Mesendoderm (in vitro differentiated cells): ENCODE data around the gene FAM83F.

Source experiments
- DNase-seq: peaks from one replicate; pipeline ENCODE4 v3.0.0; 2013
- H2AK5ac ChIP-seq: 2 replicates; pipeline ENCODE4 v1.6.1; 2013; ENCODE audit warnings: low read length, inconsistent platforms
- H2BK120ac ChIP-seq: 2 replicates; pipeline ENCODE4 v1.6.1; 2013; ENCODE audit warnings: low read depth, mild to moderate bottlenecking, low read length, moderate library complexity, mixed read lengths
- H2BK15ac ChIP-seq: replicated peaks from 2 replicates; pipeline ENCODE4 v1.6.1; 2013; ENCODE audit warnings: low read depth, mild to moderate bottlenecking, moderate library complexity
- H2BK5ac ChIP-seq: 2 replicates; pipeline ENCODE4 v1.6.1; 2013; ENCODE audit warnings: low read length, inconsistent platforms
- H3K18ac ChIP-seq: 2 replicates; pipeline ENCODE4 v1.6.1; 2013; ENCODE audit warnings: mild to moderate bottlenecking, low read length, mixed read lengths
- H3K23ac ChIP-seq: one replicate; pipeline ENCODE4 v1.6.1; 2013; ENCODE audit warnings: low read length
- H3K27ac ChIP-seq: 2 replicates; pipeline ENCODE4 v1.5.1; 2013; ENCODE audit warnings: low read depth, mild to moderate bottlenecking, inconsistent platforms, low read length, moderate library complexity
- H3K27me3 ChIP-seq: 2 replicates; pipeline ENCODE4 v1.6.1; 2013; ENCODE audit warnings: low read length, control low read depth, mild to moderate bottlenecking, inconsistent platforms; ENCODE audit not compliant: insufficient read depth, poor library complexity
- H3K36me3 ChIP-seq: 2 replicates; pipeline ENCODE4 v1.6.1; 2013; ENCODE audit warnings: low read length, inconsistent platforms; ENCODE audit not compliant: control insufficient read depth, insufficient read depth
- H3K4ac ChIP-seq: one replicate; pipeline ENCODE4 v1.6.1; 2013; ENCODE audit warnings: low read depth, mild to moderate bottlenecking, low read length, moderate library complexity
- H3K4me1 ChIP-seq: 2 replicates; pipeline ENCODE4 v1.6.1; 2013; ENCODE audit warnings: low read depth, low read length, inconsistent platforms; ENCODE audit not compliant: control insufficient read depth
- H3K4me2 ChIP-seq: 2 replicates; pipeline ENCODE4 v1.6.1; 2013; ENCODE audit warnings: low read length
- H3K4me3 ChIP-seq: 2 replicates; pipeline ENCODE4 v1.5.1; 2013; ENCODE audit warnings: mild to moderate bottlenecking, low read length
- H3K56ac ChIP-seq: one replicate; pipeline ENCODE4 v1.6.1; 2013; ENCODE audit warnings: low read length
- H3K79me1 ChIP-seq: 2 replicates; pipeline ENCODE4 v1.6.1; 2013; ENCODE audit warnings: low read length, inconsistent platforms
- H3K79me2 ChIP-seq: 2 replicates; pipeline ENCODE4 v1.6.1; 2013; ENCODE audit warnings: mild to moderate bottlenecking, low read length; ENCODE audit not compliant: control insufficient read depth, insufficient read depth
- H3K9ac ChIP-seq: 2 replicates; pipeline ENCODE4 v1.6.1; 2013; ENCODE audit warnings: low read length, inconsistent platforms
- H4K5ac ChIP-seq: one replicate; pipeline ENCODE4 v1.6.1; 2013; ENCODE audit warnings: low read length
- H4K8ac ChIP-seq: one replicate; pipeline ENCODE4 v1.6.1; 2013; ENCODE audit warnings: low read depth, mild to moderate bottlenecking, control low read depth, low read length, moderate library complexity
- WGBS: extraction: QIAGEN DNeasy Blood & Tissue Kit; methylation state at CpG from one replicate; pipeline ENCODE4 v1.1.7; 2013; ENCODE audit warnings: low lambda C conversion rate, missing lambda C conversion rate; ENCODE audit not compliant: insufficient coverage; ENCODE audit errors: extremely low coverage; 5-methylcytosine and 5-hydroxymethylcytosine counted together

Gene FAM83F

DNA sequence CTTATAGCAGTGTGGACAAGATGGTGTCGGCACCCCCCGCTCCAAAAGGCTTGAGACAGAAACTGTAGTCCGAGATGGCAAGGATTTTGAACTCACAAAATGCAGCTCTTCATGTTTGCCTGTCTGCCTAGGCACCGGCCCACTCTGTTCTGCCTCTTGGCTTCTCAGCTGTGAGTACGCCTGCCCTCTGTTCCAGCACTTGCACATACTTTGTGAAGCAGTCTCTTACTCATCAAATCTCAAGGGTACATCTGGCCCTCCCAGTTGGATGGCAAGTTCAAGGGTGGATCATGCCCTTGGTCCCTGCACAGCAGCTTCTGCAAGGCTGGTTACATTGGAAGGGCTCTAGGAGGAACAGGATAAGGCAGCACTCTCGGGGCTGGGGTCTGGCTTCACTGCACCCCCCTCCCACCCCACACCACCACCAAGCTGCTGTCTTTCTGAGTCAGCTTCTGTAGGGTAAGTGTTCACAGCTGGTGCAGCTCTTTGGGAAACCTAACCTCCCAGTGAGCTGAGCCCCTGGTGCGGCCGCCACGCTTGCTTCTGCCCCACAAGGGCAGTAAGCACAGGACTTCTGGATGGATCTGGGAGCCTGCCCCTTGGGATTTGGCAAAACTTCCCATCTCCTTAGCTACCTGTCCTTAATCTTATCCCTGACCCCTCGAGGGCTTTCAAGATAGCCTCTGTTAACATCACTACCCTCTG lies 37.2 kb downstream of the FAM83F start:
- Histone ChIP-seq H4K8ac (no peak overlapping the region), H2BK5ac (no peak overlapping the region), H3K27me3 (no peaks in the 10 kb centered on the region), H3K4me2 (no peak overlapping the region), H2AK5ac (no peak overlapping the region), H3K79me2 (no peaks in the 10 kb centered on the region), H3K18ac (no peak overlapping the region), H3K56ac (no peak overlapping the region), H3K23ac (no peak overlapping the region), H3K4me1 (peaks cover 2% of the 10 kb centered on the region), H4K5ac (no peak overlapping the region), H3K27ac (no peak overlapping the region), H3K9ac (no peak overlapping the region), H3K79me1 (no peaks in the 10 kb centered on the region), H3K36me3 (no peaks in the 10 kb centered on the region), H2BK15ac (no peak overlapping the region), H3K4ac (no peak overlapping the region), H2BK120ac (no peak overlapping the region), H3K4me3 (no peak overlapping the region)
- DNase-seq, result no peak
- no CpG with 5 or more reads among the region's 10 CpGs for WGBS

DNA sequence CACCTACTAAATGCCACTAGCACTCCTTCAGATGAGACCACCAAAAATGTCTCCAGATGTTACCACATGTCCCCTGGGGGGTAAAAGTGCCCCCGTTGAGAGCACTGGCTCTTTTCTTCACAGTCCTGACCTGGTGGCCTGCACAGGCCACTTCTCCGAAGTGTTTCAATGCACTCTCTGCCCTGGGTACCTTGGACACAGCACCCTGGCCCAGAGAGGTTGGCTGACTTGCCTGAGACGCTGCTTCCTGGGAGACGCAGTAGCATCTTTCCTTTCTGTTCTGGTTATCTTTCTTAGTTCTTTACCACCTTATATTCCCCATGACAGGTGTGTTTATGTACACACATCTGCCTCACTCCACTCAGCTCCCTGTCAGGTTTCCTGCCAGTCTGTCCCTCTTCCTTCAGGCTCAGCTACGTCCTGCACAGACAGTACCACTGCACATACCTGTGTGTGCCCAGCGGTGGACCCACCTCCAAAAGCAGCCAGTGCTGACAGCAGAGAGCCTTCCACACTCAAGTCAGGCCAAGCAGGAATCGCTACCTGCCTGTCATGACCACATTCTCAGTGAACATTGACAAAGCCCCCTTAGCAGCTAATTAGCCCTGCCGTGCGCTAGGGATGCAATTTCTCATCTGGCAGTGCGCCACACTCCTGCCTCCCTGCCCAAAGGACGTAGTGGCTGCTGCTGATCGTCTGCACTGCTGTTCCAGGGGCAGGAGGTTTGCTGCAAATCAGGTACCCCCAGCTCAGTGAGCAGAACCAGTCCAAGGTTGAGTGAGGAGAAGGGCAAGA lies 39.0 kb downstream of the FAM83F start:
- no peak for DNase-seq
- Histone ChIP-seq H4K8ac (no peak overlapping the region), H3K4me3 (no peak overlapping the region), H3K79me2 (no peaks in the 10 kb centered on the region), H3K36me3 (no peaks in the 10 kb centered on the region), H3K23ac (no peak overlapping the region), H3K79me1 (no peaks in the 10 kb centered on the region), H3K56ac (no peak overlapping the region), H4K5ac (no peak overlapping the region), H3K4me1 (peaks cover 2% of the 10 kb centered on the region), H3K27ac (no peak overlapping the region), H2BK5ac (no peak overlapping the region), H3K4ac (no peak overlapping the region), H2AK5ac (no peak overlapping the region), H2BK120ac (no peak overlapping the region), H3K18ac (no peak overlapping the region), H3K9ac (no peak overlapping the region), H2BK15ac (no peak overlapping the region), H3K27me3 (no peaks in the 10 kb centered on the region), H3K4me2 (no peak overlapping the region)
- WGBS, result no CpG with 5 or more reads among the region's 12 CpGs

DNA sequence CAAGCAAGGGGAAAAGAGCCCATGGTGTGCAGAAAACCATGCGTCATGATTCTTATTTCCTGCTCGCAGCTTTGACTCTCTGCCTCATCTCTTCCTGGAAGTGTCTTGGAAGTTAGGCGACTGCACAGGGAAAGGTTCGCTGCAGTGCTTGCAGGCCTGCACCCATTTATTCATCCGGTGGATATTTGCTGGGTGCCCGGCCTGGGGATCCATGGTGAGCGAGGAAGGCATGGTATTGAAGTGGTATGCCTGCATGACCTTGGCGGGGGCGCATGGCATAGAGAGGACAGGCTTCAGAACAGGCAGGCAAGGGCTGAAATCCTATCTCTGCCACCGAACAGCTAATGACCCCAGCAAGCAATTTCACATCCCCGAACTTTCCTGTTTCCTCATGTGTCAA lies 40.6 kb downstream of the FAM83F start:
- no peak overlapping the region for H2BK15ac ChIP-seq
- DNase-seq, result no peak
- H2AK5ac ChIP-seq, result no peak overlapping the region
- no peak overlapping the region for H3K4ac ChIP-seq
- no peak overlapping the region for H3K18ac ChIP-seq
- H4K8ac ChIP-seq, result no peak overlapping the region
- no peaks in the 10 kb centered on the region for H3K27me3 ChIP-seq
- no peak overlapping the region for H3K4me2 ChIP-seq
- no peak overlapping the region for H3K23ac ChIP-seq
- no peaks in the 10 kb centered on the region for H3K79me1 ChIP-seq
- no peak overlapping the region for H2BK120ac ChIP-seq
- H3K79me2 ChIP-seq, result no peaks in the 10 kb centered on the region
- H3K4me1 ChIP-seq, result peaks cover 2% of the 10 kb centered on the region
- H3K36me3 ChIP-seq, result no peaks in the 10 kb centered on the region
- no peak overlapping the region for H3K27ac ChIP-seq
- no peak overlapping the region for H3K4me3 ChIP-seq
- no peak overlapping the region for H4K5ac ChIP-seq
- WGBS, result no CpG with 5 or more reads among the region's 11 CpGs
- no peak overlapping the region for H2BK5ac ChIP-seq
- H3K9ac ChIP-seq, result no peak overlapping the region
- no peak overlapping the region for H3K56ac ChIP-seq

DNA sequence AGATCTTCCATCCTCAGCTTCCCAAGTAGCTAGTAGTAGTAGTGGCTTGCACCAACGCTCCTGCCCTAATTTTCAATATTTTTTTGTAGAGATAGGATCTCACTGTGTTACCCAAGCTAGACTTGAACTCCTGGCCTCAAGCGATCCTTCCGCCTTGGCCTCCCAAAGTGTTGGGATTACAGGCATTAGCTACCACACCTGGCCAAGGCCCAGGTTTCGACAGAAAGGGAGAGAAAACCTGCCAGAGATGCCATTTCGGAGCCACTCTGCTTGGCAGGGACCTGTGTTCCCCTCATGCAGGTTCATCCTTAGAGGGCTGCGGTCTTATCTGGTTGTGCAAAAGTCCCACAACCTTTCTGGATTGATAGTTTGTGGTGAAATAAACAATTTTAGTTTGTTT lies 41.4 kb downstream of the FAM83F start:
- Histone ChIP-seq H4K8ac (no peak overlapping the region), H3K4ac (no peak overlapping the region), H2BK15ac (no peak overlapping the region), H3K18ac (no peak overlapping the region), H4K5ac (no peak overlapping the region), H3K79me1 (no peaks in the 10 kb centered on the region), H3K27me3 (no peaks in the 10 kb centered on the region), H3K9ac (no peak overlapping the region), H3K56ac (no peak overlapping the region), H3K27ac (no peak overlapping the region), H2BK5ac (no peak overlapping the region), H3K4me1 (no peaks in the 10 kb centered on the region), H3K36me3 (no peaks in the 10 kb centered on the region), H2AK5ac (no peak overlapping the region), H3K4me3 (no peak overlapping the region), H3K23ac (no peak overlapping the region), H3K79me2 (no peaks in the 10 kb centered on the region), H3K4me2 (no peak overlapping the region), H2BK120ac (no peak overlapping the region)
- no peak for DNase-seq
- WGBS, result no CpG with 5 or more reads among the region's 6 CpGs

DNA sequence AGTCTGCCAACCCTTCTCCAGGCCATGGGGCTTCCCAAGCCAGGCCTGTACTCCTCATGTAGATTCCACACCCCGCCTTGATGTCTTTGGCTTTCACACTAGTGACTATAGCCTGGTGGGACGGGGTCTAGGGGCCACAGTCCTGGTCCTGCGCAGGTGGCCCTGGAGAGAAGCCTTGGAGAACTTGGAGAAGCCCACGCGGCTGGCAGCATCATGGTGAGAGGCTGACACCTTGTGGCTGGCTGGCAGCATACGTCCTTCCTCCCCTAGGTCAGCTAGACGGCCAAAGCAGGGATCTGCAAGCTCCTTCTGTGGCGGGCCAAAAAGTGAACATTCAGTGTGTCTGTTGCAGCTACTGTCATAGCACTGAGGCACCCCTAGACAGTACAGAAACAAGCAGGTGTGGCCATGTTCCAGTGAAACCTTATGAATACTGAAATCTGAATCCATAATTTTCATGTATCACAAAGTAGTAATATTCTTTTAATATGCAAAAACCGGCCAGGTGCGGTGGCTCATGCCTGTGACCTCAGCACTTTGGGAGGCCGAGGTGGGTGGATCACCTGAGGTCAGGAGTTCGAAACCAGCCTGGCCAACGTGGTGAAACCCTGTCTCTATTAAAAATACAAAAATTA lies 42.0 kb downstream of the FAM83F start:
- peak; percentile 82 for DNase-seq
- Histone ChIP-seq H3K79me1 (no peaks in the 10 kb centered on the region), H3K23ac (no peak overlapping the region), H3K79me2 (no peaks in the 10 kb centered on the region), H3K9ac (no peak overlapping the region), H2BK15ac (no peak overlapping the region), H2AK5ac (no peak overlapping the region), H2BK5ac (no peak overlapping the region), H3K27me3 (no peaks in the 10 kb centered on the region), H3K56ac (no peak overlapping the region), H3K4me1 (no peaks in the 10 kb centered on the region), H2BK120ac (no peak overlapping the region), H4K8ac (no peak overlapping the region), H3K36me3 (no peaks in the 10 kb centered on the region), H3K4me2 (no peak overlapping the region), H4K5ac (no peak overlapping the region), H3K27ac (no peak overlapping the region), H3K4ac (no peak overlapping the region), H3K4me3 (no peak overlapping the region), H3K18ac (no peak overlapping the region)
- no CpG with 5 or more reads among the region's 13 CpGs for WGBS
